Measurements from ENCODE around the gene C12orf56.
A peak's percentile ranks its signal among the peaks of the same experiment; 100 is the strongest.
"Not testable (repeated sequence)": the region's sequence is repeated elsewhere in the genome, so short reads cannot be mapped to it uniquely, and the experiment has no call there.

C12orf56 gene

GRCh38 chr12:64299628-64300027 is 90.9 kb downstream of the C12orf56 start:
- DNase-seq: no peak

GRCh38 chr12:64296301-64296700 is 94.3 kb downstream of the C12orf56 start:
- no peak for DNase-seq

GRCh38 chr12:64293654-64294364 is 96.7 kb downstream of the C12orf56 start:
- peak; percentile 12 for DNase-seq

- DNase-seq: not testable (repeated sequence)
Measured at GRCh38 chr12:64293174-64293573, 97.4 kb downstream of the C12orf56 start.

- DNase-seq: no peak
Measured at GRCh38 chr12:64286521-64286920, 104.0 kb downstream of the C12orf56 start.

GRCh38 chr12:64284256-64284655 is 106.3 kb downstream of the C12orf56 start:
- DNase-seq: no peak

GRCh38 chr12:64278421-64278820 is 112.1 kb downstream of the C12orf56 start:
- DNase-seq: no peak

- no peak for DNase-seq
Measured at GRCh38 chr12:64273527-64274403, 116.8 kb downstream of the C12orf56 start.

- no peak for DNase-seq
Measured at GRCh38 chr12:64270411-64270810, 120.1 kb downstream of the C12orf56 start.

GRCh38 chr12:64269161-64269560 is 121.4 kb downstream of the C12orf56 start:
- no peak for DNase-seq

GRCh38 chr12:64268409-64268808 is 122.1 kb downstream of the C12orf56 start:
- no peak for DNase-seq

GRCh38 chr12:64265839-64266238 is 124.7 kb downstream of the C12orf56 start:
- DNase-seq: no peak

- DNase-seq: no peak
Measured at GRCh38 chr12:64261813-64262212, 128.7 kb downstream of the C12orf56 start.

- DNase-seq: no peak
Measured at GRCh38 chr12:64258576-64258975, 132.0 kb downstream of the C12orf56 start.

- DNase-seq: no peak
Measured at GRCh38 chr12:64256166-64256800, 134.3 kb downstream of the C12orf56 start.

GRCh38 chr12:64255249-64255648 is 135.3 kb downstream of the C12orf56 start:
- no peak for DNase-seq

- no peak for DNase-seq
Measured at GRCh38 chr12:64253356-64253755, 137.2 kb downstream of the C12orf56 start.

- no peak for DNase-seq
Measured at GRCh38 chr12:64252681-64253080, 137.9 kb downstream of the C12orf56 start.

GRCh38 chr12:64243809-64244208 is 146.7 kb downstream of the C12orf56 start:
- no peak for DNase-seq

- DNase-seq: no peak
Measured at GRCh38 chr12:64240781-64241180, 149.8 kb downstream of the C12orf56 start.

GRCh38 chr12:64237382-64237781 is 153.2 kb downstream of the C12orf56 start:
- no peak for DNase-seq

GRCh38 chr12:64236549-64236948 is 154.0 kb downstream of the C12orf56 start:
- DNase-seq: no peak

GRCh38 chr12:64232196-64232595 is 158.4 kb downstream of the C12orf56 start:
- DNase-seq: no peak

- DNase-seq: no peak
Measured at GRCh38 chr12:64229796-64230195, 160.8 kb downstream of the C12orf56 start.
